CD8-positive, alpha-beta memory T cell (primary cell): ENCODE results near the gene PER3. TPM values are rescaled to one million over a fixed set of nuclear protein-coding genes. Genes with fewer than 3 reads are reported as not detected.
A peak's percentile ranks its signal among the peaks of the same experiment; 100 is the strongest.

Experiments used
- CTCF ChIA-PET: fragments of 350-600 bp; sonication (Branson Sonifier 250); formaldehyde crosslinking; loops from one replicate; lab custom pipeline; 2021; ENCODE audit warnings: antibody characterized with exemption; lab: Charles Lee
- POLR2A ChIA-PET: fragments of 350-600 bp; sonication (Branson Sonifier 250); formaldehyde crosslinking; loops from one replicate; lab custom pipeline; 2021; ENCODE audit warnings: antibody characterized with exemption; lab: Charles Lee
- DNase-seq, 5 donors: peaks; one replicate each; pipeline versions ENCODE4 v3.0.0 to v3.0.0-alpha.2; 2020 to 2022; ENCODE audit warnings: mixed read lengths in 1 of 5
- H3K27ac ChIP-seq: one replicate; pipeline ENCODE4 v1.7.0; 2013; ENCODE audit warnings: low read depth, mild to moderate bottlenecking, low read length, moderate library complexity
- H3K27me3 ChIP-seq: 2 replicates; pipeline ENCODE4 v1.7.0; 2013; ENCODE audit warnings: low read length, mild to moderate bottlenecking; ENCODE audit not compliant: insufficient read depth, poor library complexity, severe bottlenecking
- H3K36me3 ChIP-seq: 2 replicates; pipeline ENCODE4 v1.7.0; 2013; ENCODE audit warnings: mild to moderate bottlenecking, low read length, moderate library complexity; ENCODE audit not compliant: insufficient read depth
- H3K4me1 ChIP-seq: 2 replicates; pipeline ENCODE4 v1.7.0; 2013; ENCODE audit warnings: mild to moderate bottlenecking, low read length, moderate library complexity; ENCODE audit not compliant: insufficient read depth
- H3K4me3 ChIP-seq: 2 replicates; pipeline ENCODE4 v1.7.0; 2013; ENCODE audit warnings: mild to moderate bottlenecking, low read length
- H3K9me3 ChIP-seq: 2 replicates; pipeline ENCODE4 v1.7.0; 2013; ENCODE audit warnings: mild to moderate bottlenecking, low read length
- H3K27ac Mint-ChIP-seq, 8 donors: one replicate each; pipeline ENCODE4 v1.8.0; 2020 to 2021; ENCODE audit warnings: mixed read lengths in 8 of 8, mild to moderate bottlenecking in 6 of 8, inconsistent platforms in 3 of 8, moderate library complexity in 3 of 8
- H3K27me3 Mint-ChIP-seq, 2 donors: one replicate each; pipeline ENCODE4 v1.8.0; 2020 to 2021; ENCODE audit warnings: mixed read lengths in 2 of 2, mild to moderate bottlenecking in 1 of 2, moderate library complexity in 1 of 2
- H3K36me3 Mint-ChIP-seq, 3 donors: one replicate each; pipeline ENCODE4 v1.8.0; 2020 to 2021; ENCODE audit warnings: mixed read lengths in 3 of 3, inconsistent platforms in 1 of 3, mild to moderate bottlenecking in 1 of 3
- H3K4me1 Mint-ChIP-seq, 3 donors: one replicate each; pipeline ENCODE4 v1.8.0; 2020 to 2021; ENCODE audit warnings: mixed read lengths in 3 of 3, inconsistent platforms in 1 of 3, mild to moderate bottlenecking in 1 of 3
- H3K4me3 Mint-ChIP-seq, 7 donors: one replicate each; pipeline ENCODE4 v1.8.0; 2020 to 2021; ENCODE audit warnings: mixed read lengths in 7 of 7, mild to moderate bottlenecking in 6 of 7, moderate library complexity in 4 of 7, inconsistent platforms in 2 of 7
- H3K9me3 Mint-ChIP-seq, 5 donors: one replicate each; pipeline ENCODE4 v1.8.0; 2020 to 2022; ENCODE audit warnings: mixed read lengths in 5 of 5, mild to moderate bottlenecking in 3 of 5, moderate library complexity in 2 of 5, inconsistent platforms in 1 of 5
- polyA plus RNA-seq: library from polyadenylated mRNA; unstranded; fragments of 300-500 nt; fragmentation: Illumina TruSeq; gene quantifications from one replicate; pipeline ENCODE4 v1.2.3, GENCODE V29; 2021
- total RNA-seq, 2 experiments: library from RNA; stranded (reverse); gene quantifications; one replicate each; pipeline ENCODE4 v1.2.3, GENCODE V29; 2021

Gene PER3
- total and polyA plus RNA-seq, 3 experiments from 2014 or later = 4.7 to 6.3 (median 4.7) TPM

- H3K27ac ChIP-seq = no peak overlapping the region
- Mint-ChIP-seq H3K27ac (peak overlapping the region in 1 of 8 donors; percentile 23), H3K9me3 (no peaks in the 10 kb centered on the region), H3K36me3 (peaks cover 0 to 22% (median 2%) of the 10 kb centered on the region in 3 donors), H3K4me1 (peaks cover 14 to 29% (median 25%) of the 10 kb centered on the region in 3 donors), H3K27me3 (peaks cover 2 to 10% of the 10 kb centered on the region in 2 donors), H3K4me3 (peak overlapping the region in 1 of 7 donors; percentile 91)
- DNase-seq = no peak
- CTCF ChIA-PET = interaction anchor here (0.9 to 2.5 kb wide), 3 partner anchors 16 to 1361 kb away, joined by 3 to 11 read pairs (median 7); no protein-coding TSS in a partner anchor
- H3K36me3 ChIP-seq = peaks cover 1% of the 10 kb centered on the region
- H3K27me3 ChIP-seq = no peaks in the 10 kb centered on the region
- H3K4me1 ChIP-seq = peaks cover 18% of the 10 kb centered on the region
- no peak overlapping the region for H3K4me3 ChIP-seq
- POLR2A ChIA-PET = no interaction called here
- H3K9me3 ChIP-seq = no peaks in the 10 kb centered on the region
Measured at GRCh38 chr1:7768583-7768982, 15.5 kb upstream of the PER3 start.

GRCh38 chr1:7769673-7770412 lies 14.2 kb upstream of the PER3 start:
- no peak overlapping the region for H3K4me3 ChIP-seq
- H3K27me3 Mint-ChIP-seq = peaks cover 2 to 10% of the 10 kb centered on the region in 2 donors
- peaks cover 18% of the 10 kb centered on the region for H3K4me1 ChIP-seq
- peak overlapping the region in 2 of 8 donors; percentile 44 to 51 for H3K27ac Mint-ChIP-seq
- H3K36me3 Mint-ChIP-seq = peaks cover 0 to 33% (median 8%) of the 10 kb centered on the region in 3 donors
- POLR2A ChIA-PET = no interaction called here
- H3K27ac ChIP-seq = no peak overlapping the region
- no peaks in the 10 kb centered on the region for H3K27me3 ChIP-seq
- CTCF ChIA-PET = interaction anchor here (0.7 to 2.3 kb wide), 3 partner anchors 17 to 102 kb away, joined by 3 to 11 read pairs (median 7); no protein-coding TSS in a partner anchor
- DNase-seq = no peak
- H3K9me3 Mint-ChIP-seq = no peaks in the 10 kb centered on the region
- H3K4me3 Mint-ChIP-seq = peak overlapping the region in 5 of 7 donors; percentile 14 to 91 (median 87)
- no peaks in the 10 kb centered on the region for H3K9me3 ChIP-seq
- peaks cover 4% of the 10 kb centered on the region for H3K36me3 ChIP-seq
- H3K4me1 Mint-ChIP-seq = peaks cover 19 to 41% (median 38%) of the 10 kb centered on the region in 3 donors

DNA sequence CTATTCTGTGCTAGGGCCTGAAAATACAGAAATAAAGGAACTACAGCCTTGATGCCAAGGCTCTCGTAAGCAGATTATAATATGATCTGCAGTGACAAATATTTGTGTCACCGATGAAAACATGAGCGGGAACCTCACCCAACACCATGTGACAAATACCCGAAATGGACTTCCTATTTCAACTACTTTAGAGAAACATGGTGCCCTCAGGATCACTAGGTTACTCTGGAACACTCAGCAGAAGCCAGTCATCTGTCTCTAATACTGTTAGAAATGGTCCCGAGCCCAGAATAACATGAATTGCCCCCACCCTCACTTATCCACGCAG lies 13.5 kb upstream of the PER3 start:
- Histone ChIP-seq H3K4me1 (peaks cover 18% of the 10 kb centered on the region), H3K27ac (peak overlapping the region; percentile 58), H3K36me3 (peaks cover 4% of the 10 kb centered on the region), H3K27me3 (no peaks in the 10 kb centered on the region), H3K9me3 (no peaks in the 10 kb centered on the region), H3K4me3 (peak overlapping the region; percentile 92)
- peaks cover 0 to 37% (median 8%) of the 10 kb centered on the region in 3 donors for H3K36me3 Mint-ChIP-seq
- no peak for DNase-seq
- H3K27me3 Mint-ChIP-seq = peaks cover 2 to 4% of the 10 kb centered on the region in 2 donors
- peak overlapping the region; percentile 87 to 93 (median 88) for H3K4me3 Mint-ChIP-seq
- CTCF ChIA-PET = interaction anchor here (1.4 to 1.8 kb wide), 2 partner anchors 9 to 102 kb away, joined by 3 to 7 read pairs; no protein-coding TSS in a partner anchor
- H3K9me3 Mint-ChIP-seq = no peaks in the 10 kb centered on the region
- peaks cover 20 to 46% (median 43%) of the 10 kb centered on the region in 3 donors for H3K4me1 Mint-ChIP-seq
- peak overlapping the region; percentile 69 to 89 (median 84) for H3K27ac Mint-ChIP-seq
- POLR2A ChIA-PET = no interaction called here

DNA sequence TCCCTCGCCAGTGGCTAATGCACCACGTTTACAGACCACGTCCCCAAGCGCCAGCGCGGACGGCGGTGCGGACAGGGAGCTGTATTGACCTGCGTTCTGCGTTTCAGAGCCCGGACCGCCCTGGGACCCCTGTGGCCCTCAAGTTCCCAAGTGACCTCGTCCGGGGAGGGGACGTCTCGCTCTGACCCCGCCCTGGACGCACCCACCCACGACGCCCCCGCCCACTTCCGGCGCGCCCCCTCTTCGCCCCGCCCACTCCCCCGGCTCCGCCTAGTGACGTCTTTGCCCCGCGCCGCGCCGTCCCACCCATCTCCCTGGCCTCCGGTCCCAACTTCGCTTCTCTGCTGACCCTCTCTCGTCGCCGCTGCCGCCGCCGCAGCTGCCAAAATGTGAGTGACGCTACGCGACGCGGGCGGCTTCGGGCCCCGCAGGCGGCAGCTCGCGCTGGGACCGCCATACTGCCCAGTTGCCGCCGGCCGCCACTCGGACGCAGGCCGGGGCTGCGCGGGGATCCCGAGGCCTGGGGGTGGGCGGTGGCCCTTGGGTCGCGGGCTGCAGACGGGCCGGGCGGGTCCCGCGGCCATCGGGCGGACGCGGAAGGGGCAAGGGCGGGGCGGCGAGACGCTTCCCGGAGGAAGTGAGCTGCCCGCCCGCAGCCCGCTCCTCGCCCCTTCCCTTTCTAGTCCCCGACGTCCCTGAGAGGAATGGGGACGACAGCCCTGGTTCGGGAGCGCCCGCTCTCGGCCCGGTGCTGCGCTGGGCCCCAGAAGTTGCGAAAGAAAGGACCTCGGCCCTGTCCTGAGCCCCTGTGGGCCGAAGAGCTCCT lies 12.9 kb upstream of the PER3 start, which contains the start of gene VAMP3:
VAMP3 (plus strand) TSS at position 300 of the 826 bp plus-strand sequence; CDS start at position 388, 88 bp downstream.
- H3K4me3 Mint-ChIP-seq = peak within 1 kb of the TSS; percentile 87 to 93 (median 89)

GRCh38 chr1:7771823-7772299 lies 12.2 kb upstream of the PER3 start:
- H3K27ac Mint-ChIP-seq = peak overlapping the region; percentile 75 to 90 (median 84)
- POLR2A ChIA-PET = no interaction called here
- H3K27me3 Mint-ChIP-seq = peaks cover 0 to 2% of the 10 kb centered on the region in 2 donors
- Histone ChIP-seq H3K4me3 (peak overlapping the region; percentile 92), H3K27ac (peak overlapping the region; percentile 74), H3K9me3 (no peaks in the 10 kb centered on the region), H3K4me1 (peaks cover 18% of the 10 kb centered on the region), H3K36me3 (peaks cover 4% of the 10 kb centered on the region), H3K27me3 (no peaks in the 10 kb centered on the region)
- CTCF ChIA-PET = interaction anchor here (1.0 to 1.8 kb wide), 3 partner anchors 8 to 104 kb away, joined by 3 to 7 read pairs (median 3); no protein-coding TSS in a partner anchor
- H3K4me1 Mint-ChIP-seq = peaks cover 27 to 55% (median 52%) of the 10 kb centered on the region in 3 donors
- peaks cover 0 to 49% (median 11%) of the 10 kb centered on the region in 3 donors for H3K36me3 Mint-ChIP-seq
- no peak for DNase-seq
- no peaks in the 10 kb centered on the region for H3K9me3 Mint-ChIP-seq
- peak overlapping the region; percentile 83 to 92 (median 88) for H3K4me3 Mint-ChIP-seq

More for the DNA sequence above, 12.9 kb upstream of the PER3 start, which contains the start of gene VAMP3:
- H3K9me3 Mint-ChIP-seq = no peaks in the 10 kb centered on the region
- peak; percentile 71 to 89 (median 80) for DNase-seq
- ChIA-PET POLR2A (no interaction called here), CTCF (interaction anchor here (1.0 to 1.8 kb wide), 3 partner anchors 9 to 103 kb away, joined by 3 to 7 read pairs (median 3); no protein-coding TSS in a partner anchor)
- Histone ChIP-seq H3K27me3 (no peaks in the 10 kb centered on the region), H3K4me3 (peak within 1 kb of the TSS; percentile 92), H3K9me3 (no peaks in the 10 kb centered on the region), H3K36me3 (peaks cover 4% of the 10 kb centered on the region), H3K4me1 (peaks cover 18% of the 10 kb centered on the region), H3K27ac (peak within 1 kb of the TSS; percentile 74)
- H3K27me3 Mint-ChIP-seq = peaks cover 2% of the 10 kb centered on the region in 2 donors
- H3K27ac Mint-ChIP-seq = peak within 1 kb of the TSS; percentile 75 to 90 (median 85)
- H3K36me3 Mint-ChIP-seq = peaks cover 0 to 42% (median 8%) of the 10 kb centered on the region in 3 donors
- H3K4me1 Mint-ChIP-seq = peaks cover 24 to 51% (median 47%) of the 10 kb centered on the region in 3 donors

DNA sequence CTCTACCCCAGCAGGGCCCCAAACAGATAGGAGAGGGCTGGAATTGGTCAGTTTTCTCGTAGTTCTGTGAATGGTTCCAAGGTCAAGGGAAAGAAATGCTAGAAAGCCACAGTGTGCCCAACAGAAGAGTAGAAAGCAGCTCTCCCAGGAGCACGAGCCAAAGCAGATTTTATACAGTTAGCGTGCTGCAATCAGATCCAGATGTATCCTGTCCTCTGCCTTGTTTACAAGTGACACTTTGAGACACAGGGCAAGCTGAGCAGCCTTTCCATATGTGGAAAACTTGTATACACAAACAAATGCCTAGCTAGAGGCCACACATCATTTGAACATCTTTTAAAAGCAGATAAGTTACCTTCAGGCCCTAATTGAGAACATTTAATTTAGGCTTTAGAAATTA lies 6.5 kb upstream of the PER3 start:
- Histone ChIP-seq H3K9me3 (no peaks in the 10 kb centered on the region), H3K27ac (no peak overlapping the region), H3K36me3 (peaks cover 18% of the 10 kb centered on the region), H3K27me3 (no peaks in the 10 kb centered on the region), H3K4me3 (no peak overlapping the region), H3K4me1 (peaks cover 14% of the 10 kb centered on the region)
- no peak overlapping the region for H3K27ac Mint-ChIP-seq
- ChIA-PET POLR2A (no interaction called here), CTCF (no interaction called here)
- H3K9me3 Mint-ChIP-seq = no peaks in the 10 kb centered on the region
- DNase-seq = no peak
- H3K36me3 Mint-ChIP-seq = peaks cover 0 to 74% (median 11%) of the 10 kb centered on the region in 3 donors
- H3K27me3 Mint-ChIP-seq = no peaks in the 10 kb centered on the region
- H3K4me1 Mint-ChIP-seq = peaks cover 31 to 58% (median 51%) of the 10 kb centered on the region in 3 donors
- peak overlapping the region in 1 of 7 donors; percentile 18 for H3K4me3 Mint-ChIP-seq

- H3K36me3 Mint-ChIP-seq = peaks cover 0 to 70% (median 10%) of the 10 kb centered on the region in 3 donors
- no peak overlapping the region for H3K4me3 ChIP-seq
- H3K9me3 ChIP-seq = no peaks in the 10 kb centered on the region
- no peaks in the 10 kb centered on the region for H3K9me3 Mint-ChIP-seq
- no peak overlapping the region for H3K27ac Mint-ChIP-seq
- H3K4me1 ChIP-seq = peaks cover 20% of the 10 kb centered on the region
- peaks cover 18% of the 10 kb centered on the region for H3K36me3 ChIP-seq
- no peaks in the 10 kb centered on the region for H3K27me3 Mint-ChIP-seq
- H3K4me3 Mint-ChIP-seq = no peak overlapping the region
- H3K27me3 ChIP-seq = no peaks in the 10 kb centered on the region
- no peak for DNase-seq
- CTCF ChIA-PET = no interaction called here
- POLR2A ChIA-PET = no interaction called here
- H3K4me1 Mint-ChIP-seq = peaks cover 37 to 56% (median 49%) of the 10 kb centered on the region in 3 donors
- no peak overlapping the region for H3K27ac ChIP-seq
Measured at GRCh38 chr1:7778133-7778628, 5.9 kb upstream of the PER3 start.
